GM12872 (cell line): ENCODE results near the gene RFX7.

ENCODE experiments used
- TF ChIP-seq, protein P1 (sequence below): IDR thresholded peaks from 3 replicates; pipeline ENCODE4 v1.5.1; 2011; ENCODE audit warnings: low read depth, mild to moderate bottlenecking, low read length, moderate library complexity; ENCODE audit not compliant: insufficient read depth

RFX7 gene

GRCh38 chr15:56192659-56193442, 50.8 kb downstream of the RFX7 start:
- TF ChIP-seq, protein P1, sequence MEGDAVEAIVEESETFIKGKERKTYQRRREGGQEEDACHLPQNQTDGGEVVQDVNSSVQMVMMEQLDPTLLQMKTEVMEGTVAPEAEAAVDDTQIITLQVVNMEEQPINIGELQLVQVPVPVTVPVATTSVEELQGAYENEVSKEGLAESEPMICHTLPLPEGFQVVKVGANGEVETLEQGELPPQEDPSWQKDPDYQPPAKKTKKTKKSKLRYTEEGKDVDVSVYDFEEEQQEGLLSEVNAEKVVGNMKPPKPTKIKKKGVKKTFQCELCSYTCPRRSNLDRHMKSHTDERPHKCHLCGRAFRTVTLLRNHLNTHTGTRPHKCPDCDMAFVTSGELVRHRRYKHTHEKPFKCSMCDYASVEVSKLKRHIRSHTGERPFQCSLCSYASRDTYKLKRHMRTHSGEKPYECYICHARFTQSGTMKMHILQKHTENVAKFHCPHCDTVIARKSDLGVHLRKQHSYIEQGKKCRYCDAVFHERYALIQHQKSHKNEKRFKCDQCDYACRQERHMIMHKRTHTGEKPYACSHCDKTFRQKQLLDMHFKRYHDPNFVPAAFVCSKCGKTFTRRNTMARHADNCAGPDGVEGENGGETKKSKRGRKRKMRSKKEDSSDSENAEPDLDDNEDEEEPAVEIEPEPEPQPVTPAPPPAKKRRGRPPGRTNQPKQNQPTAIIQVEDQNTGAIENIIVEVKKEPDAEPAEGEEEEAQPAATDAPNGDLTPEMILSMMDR = no peak

DNA sequence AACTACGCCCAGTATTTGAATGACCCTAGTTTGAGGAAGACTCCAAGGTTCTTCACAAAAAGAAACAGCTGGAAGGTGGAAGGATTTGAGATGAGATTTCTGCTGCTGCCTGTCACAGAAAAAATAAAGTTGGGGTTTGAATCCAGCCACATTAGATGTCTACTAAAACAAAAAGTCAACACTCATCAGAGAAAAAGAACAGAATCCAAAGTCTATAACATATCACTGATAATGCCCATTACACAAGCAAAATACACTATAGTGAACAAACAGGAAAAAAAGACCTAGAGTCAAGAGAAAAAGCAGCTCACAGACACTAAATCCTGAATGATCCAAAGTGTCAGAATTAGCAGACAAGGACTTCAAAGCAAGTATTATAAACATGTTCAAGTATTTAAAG, 56.0 kb downstream of the RFX7 start:
- TF ChIP-seq, protein P1 = no peak

DNA sequence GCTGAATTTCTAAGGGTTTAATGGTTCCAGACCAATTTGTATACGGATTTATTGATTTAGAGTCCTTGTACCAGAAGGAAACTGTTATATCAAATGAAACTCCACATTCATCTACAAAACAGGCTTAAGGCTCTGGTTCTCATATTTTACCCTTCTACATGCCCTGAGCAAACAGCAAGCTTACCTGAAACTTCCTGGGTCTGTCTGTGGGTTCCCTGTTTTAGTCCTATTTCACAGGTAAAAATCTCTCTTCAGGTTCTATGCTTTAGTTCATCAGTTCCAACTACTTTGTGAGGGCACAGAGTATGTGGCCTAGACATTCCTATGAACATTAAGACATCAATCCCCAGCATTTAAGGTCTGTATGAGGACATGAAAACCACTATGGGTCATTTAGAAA, 57.7 kb downstream of the RFX7 start:
- TF ChIP-seq, protein P1 = no peak

DNA sequence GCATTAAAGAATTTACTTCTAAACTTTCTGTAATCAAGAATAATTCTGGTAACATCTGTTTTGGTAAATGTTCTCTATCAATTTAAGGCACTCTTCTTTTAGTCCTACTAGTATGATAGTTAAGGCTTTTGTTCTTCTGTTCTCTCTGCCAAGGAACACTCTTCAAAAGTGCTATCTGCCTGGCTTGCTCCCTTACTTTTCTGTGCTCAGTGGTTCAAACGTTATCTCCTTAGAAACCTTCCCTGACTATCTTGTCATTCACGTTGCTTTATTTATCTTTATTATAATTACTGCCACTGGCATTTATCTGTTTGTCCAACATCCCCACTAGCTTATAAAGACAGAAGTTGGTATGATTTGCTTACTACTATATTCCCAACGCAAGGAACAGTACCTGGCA, 59.2 kb downstream of the RFX7 start:
- TF ChIP-seq, protein P1 = no peak

GRCh38 chr15:56180851-56181250, 62.8 kb downstream of the RFX7 start:
- TF ChIP-seq, protein P1 = no peak

- TF ChIP-seq, protein P1 = no peak
These were observed 66.7 kb downstream of the RFX7 start for GRCh38 chr15:56176996-56177395.

- TF ChIP-seq, protein P1 = no peak
These were observed 67.9 kb downstream of the RFX7 start for GRCh38 chr15:56175788-56176187.
